Measurements from ENCODE around the gene CCM2L. TPM values are rescaled to one million over a fixed set of nuclear protein-coding genes. Genes with fewer than 3 reads are reported as not detected.

Gene CCM2L
- total RNA-seq, 1 donor: not detected

- no peak overlapping the region for H3K4me3 ChIP-seq (ENCODE audit: low read depth, low read length)
- no peak for DNase-seq (ENCODE audit: low read depth)
- TF ChIP-seq CTCF (IDR thresholded peaks at IDR 0.05; ENCODE audit: insufficient read depth, low read length): no peak
These were observed 3.1 kb downstream of the CCM2L start for GRCh38 chr20:32013326-32013725.

GRCh38 chr20:32017711-32018251 lies 7.5 kb downstream of the CCM2L start:
- no peak for TF ChIP-seq CTCF (IDR thresholded peaks at IDR 0.05; ENCODE audit: insufficient read depth, low read length)
- DNase-seq (ENCODE audit: low read depth): no peak
- no peak overlapping the region for H3K4me3 ChIP-seq (ENCODE audit: low read depth, low read length)

- no peak overlapping the region for H3K4me3 ChIP-seq (ENCODE audit: low read depth, low read length)
- TF ChIP-seq CTCF (IDR thresholded peaks at IDR 0.05; ENCODE audit: insufficient read depth, low read length): no peak
- DNase-seq (ENCODE audit: low read depth): no peak
These were observed 8.3 kb downstream of the CCM2L start for GRCh38 chr20:32018269-32019155.

- no peak overlapping the region for H3K4me3 ChIP-seq (ENCODE audit: low read depth, low read length)
- no peak for DNase-seq (ENCODE audit: low read depth)
- no peak for TF ChIP-seq CTCF (IDR thresholded peaks at IDR 0.05; ENCODE audit: insufficient read depth, low read length)
These were observed 8.9 kb downstream of the CCM2L start for GRCh38 chr20:32019156-32019510.

GRCh38 chr20:32019563-32020463 lies 9.6 kb downstream of the CCM2L start:
- DNase-seq (ENCODE audit: low read depth): no peak
- no peak for TF ChIP-seq CTCF (IDR thresholded peaks at IDR 0.05; ENCODE audit: insufficient read depth, low read length)
- no peak overlapping the region for H3K4me3 ChIP-seq (ENCODE audit: low read depth, low read length)

GRCh38 chr20:32021091-32021490 lies 10.9 kb downstream of the CCM2L start:
- H3K4me3 ChIP-seq (ENCODE audit: low read depth, low read length): no peak overlapping the region
- no peak for TF ChIP-seq CTCF (IDR thresholded peaks at IDR 0.05; ENCODE audit: insufficient read depth, low read length)
- DNase-seq (ENCODE audit: low read depth): no peak
